ES-I3 (cell line): ENCODE measurements around the gene MEAF6.
"Not testable (repeated sequence)": the region's sequence is repeated elsewhere in the genome, so short reads cannot be mapped to it uniquely, and the experiment has no call there.

ENCODE experiments used
- H3K36me3 ChIP-seq: 2 replicates; pipeline ENCODE4 v1.6.1; 2013; ENCODE audit warnings: mild to moderate bottlenecking, low read length, control low read depth, moderate library complexity; ENCODE audit not compliant: insufficient read depth
- H3K4me1 ChIP-seq: 2 replicates; pipeline ENCODE4 v1.6.1; 2013; ENCODE audit warnings: mild to moderate bottlenecking, control low read depth, low read length; ENCODE audit not compliant: insufficient read depth
- H3K9ac ChIP-seq: 2 replicates; pipeline ENCODE4 v1.6.1; 2013; ENCODE audit warnings: low read depth, mild to moderate bottlenecking, low read length, moderate library complexity
- H3K9me3 ChIP-seq: 2 replicates; pipeline ENCODE4 v1.6.1; 2013; ENCODE audit warnings: mild to moderate bottlenecking, low read length, moderate library complexity; ENCODE audit not compliant: control insufficient read depth, insufficient read depth

Gene MEAF6

GRCh38 chr1:37514350-37515184 lies at the start of gene MEAF6:
MEAF6 (minus strand) TSS chr1:37514766; CDS start chr1:37514746, 20 bp downstream.
- no peaks in the 10 kb centered on the region; the same call in 1 of the 2 replicates for H3K36me3 ChIP-seq
- peak within 1 kb of the TSS; percentile 67 for H3K9ac ChIP-seq
- no peaks in the 10 kb centered on the region for H3K9me3 ChIP-seq
- peaks cover 6% of the 10 kb centered on the region; the same call in 1 of the 2 replicates for H3K4me1 ChIP-seq

GRCh38 chr1:37562984-37563383 lies 48.4 kb upstream of the MEAF6 start:
- peaks cover 29% of the 10 kb centered on the region for H3K36me3 ChIP-seq
- no peaks in the 10 kb centered on the region for H3K9me3 ChIP-seq
- no peaks in the 10 kb centered on the region for H3K4me1 ChIP-seq
- no peak overlapping the region for H3K9ac ChIP-seq

GRCh38 chr1:37561133-37562132 lies 46.9 kb upstream of the MEAF6 start:
- no peak overlapping the region for H3K9ac ChIP-seq
- peaks cover 6% of the 10 kb centered on the region; the same call in 1 of the 2 replicates for H3K4me1 ChIP-seq
- peaks cover 15% of the 10 kb centered on the region; the same call in 1 of the 2 replicates for H3K36me3 ChIP-seq
- no peaks in the 10 kb centered on the region for H3K9me3 ChIP-seq

- Histone ChIP-seq H3K9ac (no peak overlapping the region), H3K4me1 (peaks cover 8% of the 10 kb centered on the region; the same call in 1 of the 2 replicates), H3K36me3 (peaks cover 7% of the 10 kb centered on the region; the same call in 1 of the 2 replicates), H3K9me3 (no peaks in the 10 kb centered on the region)
Observed at GRCh38 chr1:37560401-37561132, 46.0 kb upstream of the MEAF6 start.

GRCh38 chr1:37559957-37560379 lies 45.4 kb upstream of the MEAF6 start:
- H3K4me1 ChIP-seq, H3K9me3 ChIP-seq: not testable (repeated sequence)

GRCh38 chr1:37559080-37559479 lies 44.5 kb upstream of the MEAF6 start:
- Histone ChIP-seq H3K9ac (no peak overlapping the region), H3K9me3 (peaks cover 3% of the 10 kb centered on the region; the same call in 1 of the 2 replicates), H3K4me1 (peaks cover 8% of the 10 kb centered on the region; the same call in 1 of the 2 replicates), H3K36me3 (no peaks in the 10 kb centered on the region)

More at GRCh38 chr1:37559957-37560379, 45.4 kb upstream of the MEAF6 start:
- not testable (repeated sequence) for H3K9ac ChIP-seq, H3K36me3 ChIP-seq

GRCh38 chr1:37558411-37558810 lies 43.8 kb upstream of the MEAF6 start:
- H3K9me3 ChIP-seq: peaks cover 3% of the 10 kb centered on the region; the same call in 1 of the 2 replicates
- H3K9ac ChIP-seq: no peak overlapping the region
- peaks cover 8% of the 10 kb centered on the region; the same call in 1 of the 2 replicates for H3K4me1 ChIP-seq
- H3K36me3 ChIP-seq: no peaks in the 10 kb centered on the region

- Histone ChIP-seq H3K36me3 (no peaks in the 10 kb centered on the region), H3K4me1 (peaks cover 14% of the 10 kb centered on the region), H3K9me3 (peaks cover 3% of the 10 kb centered on the region; the same call in 1 of the 2 replicates), H3K9ac (peak overlapping the region; percentile 38; the same call in 1 of the 2 replicates)
Observed at GRCh38 chr1:37557402-37557801, 42.8 kb upstream of the MEAF6 start.

GRCh38 chr1:37556712-37557196 lies 42.2 kb upstream of the MEAF6 start, which contains the start of gene DNALI1:
DNALI1 (plus strand) TSS chr1:37556940; CDS start chr1:37556995, 55 bp downstream.
- peaks cover 14% of the 10 kb centered on the region for H3K4me1 ChIP-seq
- peak within 1 kb of the TSS; percentile 40; the same call in 1 of the 2 replicates for H3K9ac ChIP-seq
- H3K36me3 ChIP-seq: no peaks in the 10 kb centered on the region
- H3K9me3 ChIP-seq: peaks cover 3% of the 10 kb centered on the region; the same call in 1 of the 2 replicates

- peak within 1 kb of the TSS; percentile 95 for H3K9ac ChIP-seq
- peaks cover 3% of the 10 kb centered on the region; the same call in 1 of the 2 replicates for H3K9me3 ChIP-seq
- H3K4me1 ChIP-seq: peaks cover 14% of the 10 kb centered on the region
- H3K36me3 ChIP-seq: no peaks in the 10 kb centered on the region; the same call in 1 of the 2 replicates
Observed at GRCh38 chr1:37553927-37554808, 39.6 kb upstream of the MEAF6 start, which contains the start of gene SNIP1. SNIP1 (minus strand) TSS chr1:37554293; CDS start chr1:37554229, 64 bp downstream.

GRCh38 chr1:37553598-37553926 lies 39.0 kb upstream of the MEAF6 start:
- Histone ChIP-seq H3K36me3 (peaks cover 2% of the 10 kb centered on the region; the same call in 1 of the 2 replicates), H3K4me1 (peaks cover 14% of the 10 kb centered on the region), H3K9ac (peak overlapping the region; percentile 95), H3K9me3 (peaks cover 3% of the 10 kb centered on the region; the same call in 1 of the 2 replicates)

GRCh38 chr1:37549341-37549740 lies 34.8 kb upstream of the MEAF6 start:
- Histone ChIP-seq H3K36me3 (peaks cover 7% of the 10 kb centered on the region; the same call in 1 of the 2 replicates), H3K4me1 (peaks cover 6% of the 10 kb centered on the region), H3K9ac (no peak overlapping the region), H3K9me3 (no peaks in the 10 kb centered on the region)
